HEK293 (cell line): Measurements from ENCODE around the gene GIGYF1.

ENCODE experiments used
- CTCF ChIA-PET: fragments of 350-600 bp; formaldehyde crosslinking; extraction: SDS; loops from one replicate; lab custom pipeline; 2021; ENCODE audit warnings: antibody characterized with exemption; lab: Yijun Ruan, JAX
- POLR2A ChIA-PET: fragments of 300-600 bp; formaldehyde crosslinking; extraction: SDS; loops from one replicate; lab custom pipeline; 2020; ENCODE audit warnings: antibody characterized with exemption, inconsistent platforms; lab: Yijun Ruan, JAX
- H3K27ac ChIP-seq: fragments of 200-500 bp; sonication (Bioruptor generic); 2 replicates; pipeline ENCODE4 v1.5.1; 2014; ENCODE audit warnings: low read depth, low read length, control low read depth, inconsistent platforms; ENCODE audit errors: extremely low read depth
- H3K36me3 ChIP-seq, 2 experiments: fragments of 200-500 bp in 1 of 2; sonication (Bioruptor generic) in 1 of 2; 1 replicate in 1 of 2; 2 replicates in 1 of 2; pipeline ENCODE4 v1.5.1; 2014 to 2017; ENCODE audit warnings: inconsistent platforms in 2 of 2, low read length in 2 of 2; ENCODE audit not compliant: control insufficient read depth in 2 of 2, insufficient read depth in 1 of 2
- H3K4me1 ChIP-seq: fragments of 200-500 bp; sonication (Bioruptor generic); 2 replicates; pipeline ENCODE4 v1.5.1; 2014; ENCODE audit warnings: mild to moderate bottlenecking, low read length, inconsistent platforms; ENCODE audit not compliant: control insufficient read depth, insufficient read depth
- H3K4me3 ChIP-seq: 2 replicates; pipeline ENCODE4 v1.5.1; 2011; ENCODE audit warnings: low read depth, mild to moderate bottlenecking, control low read depth, low read length, moderate library complexity
- H3K9me3 ChIP-seq: fragments of 200-500 bp; sonication (Bioruptor generic); 2 replicates; pipeline ENCODE4 v1.5.1; 2014; ENCODE audit warnings: low read depth, low read length, inconsistent platforms; ENCODE audit not compliant: control insufficient read depth, insufficient read depth
- ATF2 ChIP-seq: fragments of 450-650 bp; formaldehyde crosslinking; IDR thresholded peaks from 2 replicates; pipeline ENCODE4 v1.5.1; 2016; ENCODE audit warnings: missing biosample characterization, missing genetic modification characterization, low read depth
- KLF17 ChIP-seq: fragments of 450-650 bp; formaldehyde crosslinking; IDR thresholded peaks from 2 replicates; pipeline ENCODE4 v1.5.1; 2016; ENCODE audit warnings: missing biosample characterization, missing genetic modification characterization
- SCRT1 ChIP-seq: fragments of 450-650 bp; formaldehyde crosslinking; IDR thresholded peaks from 2 replicates; pipeline ENCODE4 v1.5.1; 2016; ENCODE audit warnings: missing biosample characterization, missing genetic modification characterization, borderline replicate concordance
- ZBTB48 ChIP-seq: fragments of 450-650 bp; formaldehyde crosslinking; IDR thresholded peaks from 2 replicates; pipeline ENCODE4 v1.5.1; 2016; ENCODE audit warnings: missing biosample characterization, missing genetic modification characterization
- ZBTB7A ChIP-seq: fragments of 450-650 bp; formaldehyde crosslinking; IDR thresholded peaks from 2 replicates; pipeline ENCODE4 v1.5.1; 2016; ENCODE audit warnings: low read depth, missing biosample characterization, missing genetic modification characterization
- ZNF169 ChIP-seq: fragments of 450-650 bp; formaldehyde crosslinking; IDR thresholded peaks from 2 replicates; pipeline ENCODE4 v1.5.1; 2016; ENCODE audit warnings: missing biosample characterization, missing genetic modification characterization
- ZNF311 ChIP-seq: fragments of 450-650 bp; formaldehyde crosslinking; IDR thresholded peaks from 2 replicates; pipeline ENCODE4 v1.5.1; 2017; ENCODE audit warnings: missing biosample characterization, missing genetic modification characterization, borderline replicate concordance
- ZNF341 ChIP-seq: fragments of 450-650 bp; formaldehyde crosslinking; IDR thresholded peaks from 2 replicates; pipeline ENCODE4; 2016; ENCODE audit warnings: low read depth, missing biosample characterization, missing genetic modification characterization
- ZNF449 ChIP-seq: fragments of 450-650 bp; formaldehyde crosslinking; IDR thresholded peaks from 2 replicates; pipeline ENCODE4 v1.5.1; 2017; ENCODE audit warnings: missing biosample characterization, mild to moderate bottlenecking, missing genetic modification characterization, moderate library complexity
- ZNF544 ChIP-seq: fragments of 450-650 bp; formaldehyde crosslinking; IDR thresholded peaks from 2 replicates; pipeline ENCODE4 v1.5.0; 2017; ENCODE audit warnings: missing biosample characterization, missing genetic modification characterization
- ZNF555 ChIP-seq: fragments of 450-650 bp; formaldehyde crosslinking; conservative IDR thresholded peaks from 2 replicates; pipeline ENCODE4 v1.5.1; 2017; ENCODE audit warnings: missing biosample characterization, mild to moderate bottlenecking, missing genetic modification characterization, inconsistent platforms
- ZNF585B ChIP-seq: fragments of 450-650 bp; formaldehyde crosslinking; IDR thresholded peaks from 2 replicates; pipeline ENCODE4 v1.5.1; 2016; ENCODE audit warnings: missing biosample characterization, missing genetic modification characterization
- ZNF623 ChIP-seq: fragments of 450-650 bp; formaldehyde crosslinking; IDR thresholded peaks from 2 replicates; pipeline ENCODE4 v1.5.1; 2016; ENCODE audit warnings: missing biosample characterization, missing genetic modification characterization
- ZNF660 ChIP-seq: fragments of 450-650 bp; IDR thresholded peaks from 2 replicates; pipeline ENCODE4 v1.5.1; 2018; ENCODE audit warnings: missing biosample characterization, mild to moderate bottlenecking, missing genetic modification characterization
- ZNF677 ChIP-seq: fragments of 450-650 bp; IDR thresholded peaks from 2 replicates; pipeline ENCODE4 v1.5.0; 2018; ENCODE audit warnings: missing biosample characterization, mild to moderate bottlenecking, missing genetic modification characterization, moderate library complexity
- ZNF707 ChIP-seq: fragments of 450-650 bp; formaldehyde crosslinking; IDR thresholded peaks from 2 replicates; pipeline ENCODE4 v1.5.1; 2016; ENCODE audit warnings: missing biosample characterization, missing genetic modification characterization
- ZNF792 ChIP-seq: fragments of 450-650 bp; formaldehyde crosslinking; IDR thresholded peaks from 2 replicates; pipeline ENCODE4 v1.5.1; 2016; ENCODE audit warnings: missing biosample characterization, missing genetic modification characterization
- ZNF830 ChIP-seq: fragments of 450-650 bp; IDR thresholded peaks from 2 replicates; pipeline ENCODE4 v1.5.0; 2018; ENCODE audit warnings: missing biosample characterization, missing genetic modification characterization, low read depth, mild to moderate bottlenecking, moderate library complexity
- ZNF843 ChIP-seq: fragments of 450-650 bp; formaldehyde crosslinking; IDR thresholded peaks from 2 replicates; pipeline ENCODE4 v1.5.1; 2016; ENCODE audit warnings: missing biosample characterization, missing genetic modification characterization

GIGYF1 gene

GRCh38 chr7:100687261-100687660, 6.8 kb downstream of the GIGYF1 start:
- CTCF ChIA-PET: interaction anchor here (0.6 kb wide), 1 partner anchor 531 kb away, joined by 4 read pairs; no protein-coding TSS in a partner anchor
- H3K36me3 ChIP-seq: peaks cover 0 to 79% of the 10 kb centered on the region in 2 experiments; a peak in 2 of 3 replicates
- H3K4me1 ChIP-seq: 0 out of 2 replicates have a peak, but pooled peaks cover 2% of the 10 kb centered on the region

GRCh38 chr7:100686822-100687211, 7.2 kb downstream of the GIGYF1 start:
- Histone ChIP-seq H3K27ac (no peak overlapping the region), H3K36me3 (peaks cover 0 to 83% of the 10 kb centered on the region in 2 experiments; a peak in 2 of 3 replicates), H3K4me1 (no peaks in the 10 kb centered on the region), H3K4me3 (no peak overlapping the region), H3K9me3 (no peaks in the 10 kb centered on the region)
- ChIA-PET CTCF (interaction anchor here (0.6 kb wide), 1 partner anchor 530 kb away, joined by 4 read pairs; no protein-coding TSS in a partner anchor), POLR2A (no interaction called here)
- no peak for TF ChIP-seq ZNF707
- TF ChIP-seq ZBTB48: no peak
- no peak for TF ChIP-seq ZNF169 (tag by site-specific recombination)
- no peak for TF ChIP-seq ZNF544 (tag by site-specific recombination)
- no peak for TF ChIP-seq ATF2 (tag by site-specific recombination)
- TF ChIP-seq ZNF311 (tag by site-specific recombination): no peak
- no peak for TF ChIP-seq ZNF677 (tag by site-specific recombination)
- TF ChIP-seq ZNF585B (tag by site-specific recombination): no peak
- TF ChIP-seq KLF17 (tag by site-specific recombination): no peak

More at GRCh38 chr7:100687261-100687660, 6.8 kb downstream of the GIGYF1 start:
- no peak overlapping the region for H3K4me3 ChIP-seq
- H3K27ac ChIP-seq: no peak overlapping the region
- H3K9me3 ChIP-seq: no peaks in the 10 kb centered on the region
- POLR2A ChIA-PET: interaction anchor here (0.6 to 0.9 kb wide), 2 partner anchors 18 to 163 kb away, joined by 3 to 4 read pairs; partner anchors contain the start of gene POP7
- TF ChIP-seq ZNF792 (no peak), ZNF449 (no peak), ZBTB7A (tag by site-specific recombination) (no peak), ZNF341 (tag by site-specific recombination) (no peak), ZNF623 (tag by site-specific recombination) (no peak), ZNF555 (tag by site-specific recombination) (no peak), ZNF660 (no peak), ZNF843 (no peak), SCRT1 (tag by site-specific recombination) (no peak), ZNF830 (no peak)
